KMS-11 (cell line): ENCODE data around the gene DHX58.

ENCODE experiments used
- H2AFZ ChIP-seq: fragments of 200-600 bp; sonication (generic); 2 replicates; pipeline ENCODE4 v1.6.1; 2016; ENCODE audit warnings: antibody characterized with exemption, mixed run types, low read depth
- H3K27ac ChIP-seq: fragments of 200-600 bp; sonication (generic); 2 replicates; pipeline ENCODE4 v1.6.1; 2016; ENCODE audit warnings: mild to moderate bottlenecking, mixed run types
- H3K27me3 ChIP-seq: fragments of 200-600 bp; sonication (generic); 2 replicates; pipeline ENCODE4 v1.6.1; 2017; ENCODE audit warnings: mild to moderate bottlenecking, low read depth, mixed run types, moderate library complexity; ENCODE audit not compliant: insufficient read depth
- H3K36me3 ChIP-seq: fragments of 200-600 bp; sonication (generic); 2 replicates; pipeline ENCODE4 v1.6.1; 2017; ENCODE audit warnings: mild to moderate bottlenecking, mixed run types; ENCODE audit not compliant: insufficient read depth
- H3K4me1 ChIP-seq: fragments of 200-600 bp; sonication (generic); 2 replicates; pipeline ENCODE4 v1.6.1; 2016; ENCODE audit warnings: mild to moderate bottlenecking, low read depth, mixed run types; ENCODE audit not compliant: poor library complexity, severe bottlenecking
- H3K4me2 ChIP-seq: fragments of 200-600 bp; sonication (generic); 2 replicates; pipeline ENCODE4 v1.7.0; 2016; ENCODE audit warnings: mild to moderate bottlenecking, mixed run types
- H3K4me3 ChIP-seq: fragments of 200-600 bp; sonication (generic); IDR thresholded peaks from 2 replicates; pipeline ENCODE4 v1.6.1; 2017; ENCODE audit warnings: low read depth, low read length, mixed read lengths; ENCODE audit not compliant: insufficient read depth
- H3K79me2 ChIP-seq: fragments of 200-600 bp; sonication (generic); 2 replicates; pipeline ENCODE4 v1.6.1; 2016; ENCODE audit warnings: low read depth, mixed run types; ENCODE audit not compliant: insufficient read depth
- H3K9ac ChIP-seq: fragments of 200-600 bp; sonication (generic); 2 replicates; pipeline ENCODE4 v1.6.1; 2016; ENCODE audit warnings: mild to moderate bottlenecking, mixed run types
- H4K20me1 ChIP-seq: fragments of 200-600 bp; sonication (generic); 2 replicates; pipeline ENCODE4 v1.6.1; 2016; ENCODE audit warnings: mild to moderate bottlenecking, mixed run types; ENCODE audit not compliant: insufficient read depth
- TF ChIP-seq, protein P1 (sequence below): fragments of 200-600 bp; sonication (generic); conservative IDR thresholded peaks from 2 replicates; pipeline ENCODE4 v1.6.1; 2017; ENCODE audit warnings: low read depth, mild to moderate bottlenecking, antibody characterized with exemption, low read length, moderate library complexity, mixed read lengths

The DHX58 gene

GRCh38 chr17:42092939-42093338 is 19.6 kb downstream of the DHX58 start:
- 0 out of 2 replicates have a peak, but pooled peaks cover 3% of the 10 kb centered on the region for H3K27me3 ChIP-seq
- TF ChIP-seq, protein P1, sequence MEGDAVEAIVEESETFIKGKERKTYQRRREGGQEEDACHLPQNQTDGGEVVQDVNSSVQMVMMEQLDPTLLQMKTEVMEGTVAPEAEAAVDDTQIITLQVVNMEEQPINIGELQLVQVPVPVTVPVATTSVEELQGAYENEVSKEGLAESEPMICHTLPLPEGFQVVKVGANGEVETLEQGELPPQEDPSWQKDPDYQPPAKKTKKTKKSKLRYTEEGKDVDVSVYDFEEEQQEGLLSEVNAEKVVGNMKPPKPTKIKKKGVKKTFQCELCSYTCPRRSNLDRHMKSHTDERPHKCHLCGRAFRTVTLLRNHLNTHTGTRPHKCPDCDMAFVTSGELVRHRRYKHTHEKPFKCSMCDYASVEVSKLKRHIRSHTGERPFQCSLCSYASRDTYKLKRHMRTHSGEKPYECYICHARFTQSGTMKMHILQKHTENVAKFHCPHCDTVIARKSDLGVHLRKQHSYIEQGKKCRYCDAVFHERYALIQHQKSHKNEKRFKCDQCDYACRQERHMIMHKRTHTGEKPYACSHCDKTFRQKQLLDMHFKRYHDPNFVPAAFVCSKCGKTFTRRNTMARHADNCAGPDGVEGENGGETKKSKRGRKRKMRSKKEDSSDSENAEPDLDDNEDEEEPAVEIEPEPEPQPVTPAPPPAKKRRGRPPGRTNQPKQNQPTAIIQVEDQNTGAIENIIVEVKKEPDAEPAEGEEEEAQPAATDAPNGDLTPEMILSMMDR = no peak
- H3K4me1 ChIP-seq = no peaks in the 10 kb centered on the region

DNA sequence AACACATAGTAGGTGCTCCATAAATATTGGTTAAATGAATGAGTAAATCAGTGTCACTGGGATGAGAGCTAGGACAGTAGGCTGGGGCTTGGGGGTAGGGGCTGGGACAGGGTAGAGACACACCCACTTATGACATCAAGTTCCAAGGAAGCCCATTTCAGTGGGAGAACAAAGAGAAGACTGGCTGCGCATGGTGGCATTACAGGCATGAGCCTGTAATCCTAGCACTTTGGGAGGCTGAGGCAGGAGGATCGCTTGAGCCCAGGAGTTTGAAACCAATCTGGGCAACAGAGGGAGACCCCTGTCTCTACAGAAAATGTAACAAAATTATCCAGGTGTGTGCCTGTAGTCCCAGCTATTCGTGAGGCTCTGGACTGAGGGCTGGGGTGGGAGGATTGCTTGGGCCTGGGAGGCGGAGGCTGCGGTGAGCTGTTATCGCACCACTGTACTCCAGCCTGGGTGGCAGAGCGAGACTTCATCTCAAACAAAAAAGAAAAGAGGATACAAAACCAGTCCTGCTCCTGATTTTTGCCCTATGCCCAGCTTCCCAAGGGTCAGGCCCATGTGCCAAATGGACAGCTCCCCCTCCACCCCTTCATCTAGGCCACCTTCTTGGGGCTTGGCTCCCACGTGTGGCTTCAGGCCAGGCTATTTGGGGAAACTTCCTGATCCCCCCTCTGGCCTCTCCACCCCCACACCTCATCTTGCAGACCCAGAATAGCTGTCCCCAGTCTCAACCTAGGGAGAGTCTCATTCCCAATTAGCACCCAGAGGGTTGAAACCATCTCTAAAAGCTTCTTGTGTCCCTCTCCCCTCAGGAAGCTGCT is 21.3 kb downstream of the DHX58 start:
- Histone ChIP-seq H2AFZ (no peak overlapping the region), H3K27me3 (no peaks in the 10 kb centered on the region), H3K9ac (no peak overlapping the region), H3K27ac (no peak overlapping the region), H3K4me3 (no peak overlapping the region), H3K36me3 (no peaks in the 10 kb centered on the region), H3K4me1 (no peaks in the 10 kb centered on the region), H3K79me2 (no peaks in the 10 kb centered on the region), H4K20me1 (no peaks in the 10 kb centered on the region), H3K4me2 (no peak overlapping the region)
- TF ChIP-seq, protein P1 = no peak

More at GRCh38 chr17:42092939-42093338, 19.6 kb downstream of the DHX58 start:
- Histone ChIP-seq H4K20me1 (no peaks in the 10 kb centered on the region), H2AFZ (no peak overlapping the region), H3K79me2 (no peaks in the 10 kb centered on the region), H3K4me2 (no peak overlapping the region), H3K36me3 (no peaks in the 10 kb centered on the region), H3K9ac (no peak overlapping the region), H3K27ac (no peak overlapping the region), H3K4me3 (no peak overlapping the region)

GRCh38 chr17:42088736-42089135 is 23.8 kb downstream of the DHX58 start:
- H3K9ac ChIP-seq = no peak overlapping the region
- H3K4me2 ChIP-seq = no peak overlapping the region
- no peaks in the 10 kb centered on the region for H3K27me3 ChIP-seq
- no peaks in the 10 kb centered on the region for H3K36me3 ChIP-seq
- no peak overlapping the region for H3K27ac ChIP-seq
- H2AFZ ChIP-seq = no peak overlapping the region
- no peaks in the 10 kb centered on the region for H4K20me1 ChIP-seq
- TF ChIP-seq, protein P1 = no peak
- no peaks in the 10 kb centered on the region for H3K4me1 ChIP-seq
- no peaks in the 10 kb centered on the region for H3K79me2 ChIP-seq
- no peak overlapping the region for H3K4me3 ChIP-seq

DNA sequence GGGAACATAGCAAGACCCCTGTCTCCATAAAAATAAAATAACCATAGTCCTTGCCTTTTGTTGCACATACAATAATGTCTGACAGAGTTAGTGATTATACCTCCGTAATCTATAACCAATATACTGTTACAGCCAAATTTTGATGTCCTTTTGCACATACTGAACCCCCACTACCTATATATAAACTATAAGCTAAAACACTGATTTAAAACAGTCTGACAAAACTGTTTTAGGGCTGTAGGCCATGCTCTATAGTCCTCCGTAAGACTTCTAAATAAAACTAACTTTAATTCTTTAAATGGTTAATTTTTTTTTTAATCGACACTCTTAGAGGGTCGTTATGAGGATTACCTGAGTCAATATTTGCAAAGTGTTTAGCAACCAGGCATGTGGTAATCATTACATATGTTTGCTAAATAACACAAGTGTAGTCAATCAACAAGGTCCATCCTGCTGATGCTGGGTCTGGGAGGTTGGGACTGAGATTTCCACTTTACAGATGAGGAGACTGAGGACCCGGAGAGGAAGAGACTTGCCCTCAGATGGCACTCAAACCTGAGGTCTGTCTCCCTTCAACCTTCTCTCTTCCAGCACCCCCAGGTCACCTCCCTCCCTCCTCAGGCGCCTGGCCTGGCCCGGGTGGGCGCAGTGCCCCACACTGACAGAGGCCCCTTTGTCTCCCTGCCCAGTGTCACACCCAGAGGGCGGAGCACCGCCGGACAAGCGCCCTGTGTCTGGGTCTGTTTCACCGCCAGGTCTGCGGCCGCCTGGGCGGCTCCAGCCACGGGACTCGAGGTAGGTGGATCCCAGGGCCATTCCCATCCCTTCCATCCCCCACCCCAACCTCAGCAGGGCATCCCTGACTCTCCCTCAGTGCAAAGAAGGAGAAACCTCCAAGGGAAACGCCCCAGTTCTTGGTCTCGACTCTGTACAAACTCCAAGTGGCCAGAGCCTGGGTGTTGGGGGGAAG is 24.5 kb downstream of the DHX58 start:
- H3K4me1 ChIP-seq = no peaks in the 10 kb centered on the region
- H3K79me2 ChIP-seq = no peaks in the 10 kb centered on the region
- H3K9ac ChIP-seq = no peak overlapping the region
- H3K36me3 ChIP-seq = no peaks in the 10 kb centered on the region
- no peaks in the 10 kb centered on the region for H4K20me1 ChIP-seq
- no peaks in the 10 kb centered on the region for H3K27me3 ChIP-seq
- no peak overlapping the region for H2AFZ ChIP-seq
- no peak overlapping the region for H3K4me2 ChIP-seq
- H3K4me3 ChIP-seq = no peak overlapping the region
- TF ChIP-seq, protein P1 = no peak
- no peak overlapping the region for H3K27ac ChIP-seq
